Right renal cortex interstitium (tissue), 3 donors: ENCODE results near the gene CNNM4. TPM values are rescaled to one million over a fixed set of nuclear protein-coding genes. Genes with fewer than 3 reads are reported as not detected.
A peak's percentile ranks its signal among the peaks of the same experiment; 100 is the strongest.

Experiments used
- DNase-seq, 3 donors: peaks; one replicate each; pipeline ENCODE4 v3.0.0-alpha.2; 2013; ENCODE audit warnings: low read depth in 3 of 3, low spot score in 2 of 3
- polyA plus RNA-seq, 3 donors: library from polyadenylated mRNA; unstranded; fragments of 120-200 nt; gene quantifications; one replicate each; pipeline ENCODE4 v1.2.1, GENCODE V29; 2013; ENCODE audit not compliant: insufficient read length in 3 of 3

The CNNM4 gene
- polyA plus RNA-seq, 3 donors = 10.9 to 13.2 (median 12.4) TPM

DNA sequence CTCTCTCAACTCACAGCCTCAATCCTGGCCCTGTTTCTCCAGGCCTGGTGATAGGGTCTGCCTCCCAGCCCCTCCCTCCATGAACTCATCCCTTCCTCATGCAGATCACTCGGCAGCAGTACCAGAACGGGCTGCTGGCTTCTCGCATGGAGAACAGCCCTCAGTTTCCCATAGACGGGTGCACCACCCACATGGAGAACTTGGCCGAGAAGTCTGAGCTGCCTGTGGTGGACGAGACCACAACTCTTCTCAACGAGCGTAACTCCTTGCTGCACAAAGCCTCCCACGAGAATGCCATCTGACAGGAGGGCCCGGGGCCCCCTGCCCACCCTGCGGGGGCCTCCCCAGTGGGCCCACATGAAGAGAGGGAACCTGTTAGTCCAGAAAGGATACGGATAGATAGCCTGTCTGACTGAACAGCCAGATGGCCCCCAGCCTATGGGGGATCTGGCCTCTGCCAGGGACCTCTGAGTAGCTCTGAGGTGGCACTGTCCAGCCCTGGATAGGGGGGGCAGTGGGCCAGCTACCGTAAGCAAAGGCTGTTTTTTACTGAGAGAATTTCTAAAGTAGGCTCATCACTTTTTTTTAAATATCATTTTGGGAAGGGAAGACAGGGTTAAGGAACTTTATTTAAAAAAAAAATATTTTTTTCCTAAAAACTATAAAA is 48.6 kb downstream of the CNNM4 start:
- no peak for DNase-seq

DNA sequence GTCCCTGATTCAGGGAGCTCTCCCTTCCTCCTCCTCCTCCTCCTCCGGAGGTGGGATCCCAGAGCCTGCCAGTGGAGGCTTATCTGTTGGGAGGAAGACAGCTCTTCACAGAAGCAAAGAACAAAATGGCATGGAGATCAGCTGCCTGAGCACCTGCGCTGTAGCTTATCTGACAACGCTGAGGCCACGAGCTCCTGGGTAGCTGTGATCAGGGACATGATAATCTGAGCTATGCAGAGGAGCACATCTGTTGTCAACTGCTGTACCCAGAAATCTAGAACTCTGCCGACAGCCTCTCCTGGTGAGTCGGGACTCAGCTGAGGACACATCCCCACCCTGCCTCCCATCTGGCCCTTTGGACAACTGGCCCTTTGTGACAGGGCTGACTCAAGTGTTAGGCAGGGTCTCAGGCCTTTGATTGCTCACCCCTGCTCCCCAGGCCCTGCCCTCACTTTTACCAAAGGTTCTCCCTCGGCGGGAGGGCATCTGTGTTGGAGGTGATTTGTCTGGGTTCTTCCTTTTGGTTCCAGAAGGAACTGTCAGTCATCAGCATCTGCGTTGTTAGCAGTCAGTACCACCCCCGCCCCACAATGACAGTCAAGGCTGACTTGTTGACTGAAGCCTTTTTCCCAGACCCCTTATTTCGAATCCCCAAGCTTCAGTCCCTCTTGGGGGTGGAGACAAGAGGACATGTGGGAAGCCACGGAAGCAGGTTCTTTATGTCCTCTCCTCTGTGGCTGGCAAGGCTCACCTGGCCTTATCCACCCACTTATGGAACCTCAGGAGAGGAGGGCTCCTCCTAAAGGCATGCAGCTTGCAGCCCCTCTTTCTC is 49.5 kb downstream of the CNNM4 start:
- DNase-seq = no peak

DNA sequence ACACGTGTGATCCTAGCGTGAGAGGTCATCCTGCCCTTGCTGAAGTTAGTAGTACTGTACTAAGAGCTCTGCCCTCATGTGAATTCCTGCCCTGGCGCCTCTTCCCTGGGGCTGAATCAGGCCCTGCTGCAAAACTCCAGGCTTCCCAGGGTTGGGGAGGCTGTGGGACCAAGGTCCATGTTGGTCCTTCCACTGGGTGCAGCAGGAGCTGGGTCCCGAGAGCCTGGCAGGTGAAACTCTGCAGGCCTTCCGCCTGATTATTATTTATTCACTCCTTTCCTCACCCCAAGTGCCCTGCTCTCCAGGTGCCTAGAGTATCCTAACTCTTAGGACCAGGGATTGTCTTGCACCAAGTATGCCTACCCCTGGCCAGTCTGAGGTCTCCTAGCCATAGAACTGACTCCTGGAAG is 50.1 kb downstream of the CNNM4 start:
- no peak for DNase-seq

DNA sequence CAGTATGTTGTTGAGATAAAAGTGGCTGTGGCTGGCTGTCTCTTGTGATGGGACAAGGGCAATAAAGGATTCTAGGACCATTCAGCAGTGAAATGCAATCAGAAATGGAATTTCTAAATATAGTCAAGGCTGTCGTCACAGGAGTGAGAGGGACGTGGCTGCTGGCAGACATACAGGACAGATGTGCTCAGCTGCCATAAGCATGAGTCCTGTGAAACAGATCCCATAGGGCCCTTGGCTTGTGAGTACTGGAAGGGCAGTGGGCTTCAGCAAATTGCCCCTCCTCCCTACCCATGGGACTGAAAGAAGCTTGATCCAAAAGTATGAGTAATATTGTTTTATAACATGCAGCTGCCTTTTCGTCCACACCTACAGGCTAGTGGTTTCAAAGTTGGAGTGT is 51.2 kb downstream of the CNNM4 start:
- DNase-seq = no peak

DNA sequence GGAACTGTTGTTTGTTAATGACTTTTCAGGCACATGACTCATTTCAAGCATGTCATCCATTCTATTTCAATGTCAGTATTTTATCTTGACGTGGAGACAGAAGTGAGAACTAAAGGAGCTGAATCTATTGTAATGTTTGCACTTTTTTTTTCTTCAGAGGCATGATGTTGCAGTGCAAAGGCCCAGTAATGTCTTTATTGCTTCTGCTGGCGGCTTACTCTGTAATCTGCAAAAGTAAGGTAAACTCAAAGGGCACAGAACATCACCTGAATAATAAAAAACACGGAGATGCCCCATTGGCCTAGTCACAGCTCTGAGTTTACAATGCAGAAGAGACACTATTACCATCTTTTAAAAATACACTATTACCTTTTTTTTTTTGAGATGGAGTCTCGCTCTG is 53.0 kb downstream of the CNNM4 start:
- no peak for DNase-seq

DNA sequence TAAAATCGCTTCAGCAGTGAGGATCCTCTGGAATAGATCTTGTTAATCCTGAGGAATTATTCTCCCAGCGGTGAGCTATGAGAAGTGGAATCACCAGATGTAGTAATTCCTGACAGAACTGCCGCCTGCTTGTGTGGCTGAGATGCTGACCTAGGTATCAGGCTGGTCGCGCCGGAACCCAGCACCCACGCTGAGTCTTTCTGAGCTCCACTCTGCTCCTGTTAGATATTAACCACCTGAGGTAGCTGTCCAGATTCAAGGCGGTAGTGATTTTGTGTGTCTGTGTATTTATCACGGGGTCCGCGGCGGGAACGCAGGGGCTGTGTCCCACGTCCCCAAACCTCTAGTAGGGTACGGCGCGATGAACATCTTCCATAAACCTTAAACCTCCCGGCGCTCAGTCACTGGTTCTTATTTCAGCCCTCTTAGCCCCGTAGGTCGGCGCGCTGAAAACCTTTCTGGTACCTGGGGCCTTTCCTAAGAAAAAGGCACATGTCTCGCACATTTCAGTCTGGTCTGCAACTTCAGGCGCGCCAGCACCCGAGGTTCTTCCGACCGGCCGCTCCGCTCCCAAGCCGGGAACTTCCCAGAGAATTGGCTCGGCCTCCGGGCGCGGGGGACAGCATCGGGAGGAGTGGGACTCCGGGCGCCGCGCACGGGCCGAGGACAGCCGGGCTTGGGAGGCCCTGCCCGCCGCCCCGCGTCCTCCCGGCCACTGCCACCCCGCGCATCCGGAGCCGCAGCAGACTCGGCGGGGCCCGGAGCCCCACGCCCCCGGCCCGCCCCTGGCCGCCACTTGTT is 54.8 kb downstream of the CNNM4 start:
- DNase-seq = no peak

DNA sequence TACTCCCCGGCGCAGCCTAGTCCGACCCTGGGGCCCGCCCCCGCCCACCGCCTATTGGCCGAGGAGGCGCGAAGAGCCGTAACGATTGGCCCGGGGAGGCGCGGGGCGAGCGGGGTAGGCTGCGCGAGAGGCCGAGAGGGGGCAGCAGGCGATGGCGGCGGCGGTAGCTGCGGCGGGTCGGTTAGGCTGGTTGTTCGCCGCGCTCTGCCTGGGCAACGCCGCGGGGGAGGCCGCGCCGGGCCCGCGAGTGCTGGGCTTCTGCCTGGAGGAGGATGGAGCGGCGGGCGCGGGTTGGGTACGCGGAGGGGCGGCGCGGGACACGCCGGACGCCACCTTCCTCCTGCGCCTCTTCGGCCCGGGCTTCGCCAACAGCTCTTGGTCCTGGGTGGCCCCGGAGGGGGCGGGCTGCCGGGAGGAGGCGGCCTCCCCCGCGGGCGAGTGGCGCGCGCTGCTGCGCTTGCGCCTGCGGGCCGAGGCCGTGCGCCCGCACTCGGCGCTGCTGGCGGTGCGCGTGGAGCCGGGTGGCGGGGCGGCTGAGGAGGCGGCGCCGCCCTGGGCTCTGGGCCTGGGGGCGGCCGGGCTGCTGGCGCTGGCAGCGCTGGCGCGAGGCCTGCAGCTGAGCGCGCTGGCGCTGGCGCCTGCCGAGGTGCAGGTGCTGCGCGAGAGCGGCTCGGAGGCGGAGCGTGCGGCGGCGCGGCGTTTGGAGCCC is 55.6 kb downstream of the CNNM4 start, which contains the start of gene CNNM3:
CNNM3 (plus strand) TSS at position 142 of the 709 bp plus-strand sequence; CDS start at position 152, 10 bp downstream.
- DNase-seq = peak in 2 of 3 donors; percentile 82 to 85

DNA sequence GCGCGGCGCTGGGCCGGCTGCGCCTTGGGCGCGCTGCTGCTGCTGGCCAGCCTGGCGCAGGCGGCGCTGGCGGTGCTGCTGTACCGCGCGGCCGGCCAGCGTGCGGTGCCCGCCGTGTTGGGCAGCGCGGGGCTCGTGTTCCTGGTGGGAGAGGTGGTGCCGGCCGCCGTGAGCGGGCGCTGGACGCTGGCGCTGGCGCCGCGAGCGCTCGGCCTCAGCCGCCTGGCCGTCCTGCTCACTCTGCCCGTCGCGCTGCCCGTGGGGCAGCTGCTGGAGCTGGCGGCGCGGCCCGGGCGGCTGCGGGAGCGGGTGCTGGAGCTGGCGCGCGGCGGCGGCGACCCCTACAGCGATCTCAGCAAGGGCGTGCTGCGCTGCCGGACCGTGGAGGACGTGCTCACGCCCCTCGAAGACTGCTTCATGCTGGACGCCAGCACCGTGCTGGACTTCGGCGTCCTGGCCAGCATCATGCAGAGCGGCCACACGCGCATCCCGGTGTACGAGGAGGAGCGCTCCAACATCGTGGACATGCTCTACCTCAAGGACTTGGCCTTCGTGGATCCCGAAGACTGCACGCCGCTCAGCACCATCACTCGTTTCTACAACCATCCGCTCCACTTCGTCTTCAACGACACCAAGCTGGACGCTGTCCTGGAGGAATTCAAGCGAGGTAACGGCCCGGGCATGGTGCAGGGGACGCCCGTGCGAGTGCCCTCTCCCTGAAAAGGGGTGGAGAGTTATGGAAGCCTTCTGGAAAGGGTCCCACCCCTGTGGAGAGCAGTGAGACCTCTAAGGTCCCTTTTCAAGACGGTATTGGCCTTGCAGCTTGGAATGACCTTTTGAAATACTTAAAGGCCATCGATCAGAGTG is 56.4 kb downstream of the CNNM4 start:
- no peak for DNase-seq

DNA sequence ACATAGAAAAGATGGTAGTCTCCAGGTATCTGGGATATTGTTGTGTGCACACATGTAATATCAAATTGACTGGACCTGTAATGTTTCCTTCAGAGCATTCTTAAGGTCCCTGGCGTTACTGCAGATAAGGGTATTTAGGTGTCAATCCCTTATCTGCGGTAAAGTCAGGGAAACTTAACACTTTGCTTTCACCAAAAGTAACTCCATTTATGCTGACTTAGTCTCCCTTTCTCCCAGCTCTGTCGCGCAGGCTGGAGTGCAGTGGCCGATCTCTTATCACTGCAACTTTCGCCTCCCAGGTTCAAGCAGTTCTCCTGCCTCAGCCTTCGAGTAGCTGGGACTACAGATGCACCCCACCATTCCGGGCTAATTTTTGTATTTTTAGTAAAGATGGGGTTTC is 57.2 kb downstream of the CNNM4 start:
- no peak for DNase-seq

DNA sequence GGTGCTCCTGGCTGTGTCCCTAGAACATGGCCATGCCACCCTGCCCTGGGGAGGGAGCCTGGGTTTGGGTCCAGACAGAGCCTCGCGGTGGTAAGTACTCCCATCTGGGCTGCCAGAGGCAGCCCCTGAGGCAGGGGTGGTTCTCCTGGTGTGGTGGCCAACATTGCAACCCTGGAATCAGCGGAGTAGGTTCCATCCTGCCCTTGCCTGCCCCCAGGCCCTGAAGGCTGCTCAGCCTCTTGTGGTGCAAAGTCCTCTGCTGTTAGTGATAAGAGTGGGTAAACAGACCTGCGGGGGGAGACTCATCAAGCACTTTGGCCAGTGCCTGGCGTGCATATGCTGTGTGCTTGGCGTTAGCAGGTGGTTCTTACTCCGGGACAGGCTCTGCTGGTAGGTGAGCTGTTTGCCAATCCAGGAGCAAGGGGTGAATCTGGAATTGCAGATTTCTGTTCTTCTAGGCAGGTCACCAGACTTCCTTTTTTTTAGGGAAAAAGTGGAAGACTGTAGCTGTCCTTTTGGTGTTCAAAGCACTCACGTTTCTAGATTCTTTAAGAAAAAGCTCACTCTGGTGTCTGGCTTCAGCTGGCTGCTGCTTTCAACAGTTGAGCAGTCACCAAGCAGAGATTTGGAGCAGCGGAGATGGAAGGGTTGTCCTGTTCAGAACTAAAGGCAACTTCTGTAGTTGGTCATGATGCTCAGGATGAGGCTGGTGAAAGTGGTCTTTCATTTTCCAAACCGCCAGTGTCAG is 58.6 kb downstream of the CNNM4 start:
- DNase-seq = no peak

DNA sequence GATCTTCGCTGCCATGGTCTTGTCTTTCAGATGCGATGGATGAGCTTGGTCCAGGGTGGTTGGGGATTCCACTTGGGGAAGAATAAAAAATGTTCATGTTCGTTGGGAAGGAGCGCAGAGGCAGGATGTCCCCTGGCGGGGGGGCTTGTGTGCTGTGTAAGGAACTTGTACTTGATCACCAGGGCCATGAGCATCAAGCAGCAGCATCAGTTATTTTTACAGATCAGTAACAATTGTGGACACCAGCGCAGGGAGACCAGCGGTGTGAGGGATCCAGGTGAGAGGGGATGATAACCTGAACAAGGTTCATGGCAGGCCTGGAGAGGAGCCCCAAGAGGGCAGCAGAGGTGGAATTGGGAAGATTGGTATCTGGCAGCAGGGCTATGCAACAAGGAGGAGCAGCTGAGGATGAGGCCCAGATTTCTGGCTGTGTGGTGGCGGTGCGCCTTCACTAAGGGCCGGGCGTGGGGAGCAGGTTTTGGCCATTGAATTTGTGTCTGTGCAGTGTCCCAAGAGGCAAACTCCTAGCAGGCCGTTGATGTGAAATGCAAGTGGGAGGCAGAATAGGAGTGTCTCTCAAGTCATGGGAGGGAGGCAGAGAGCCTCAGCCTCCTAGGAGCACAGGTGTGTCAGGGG is 59.3 kb downstream of the CNNM4 start:
- DNase-seq = no peak

DNA sequence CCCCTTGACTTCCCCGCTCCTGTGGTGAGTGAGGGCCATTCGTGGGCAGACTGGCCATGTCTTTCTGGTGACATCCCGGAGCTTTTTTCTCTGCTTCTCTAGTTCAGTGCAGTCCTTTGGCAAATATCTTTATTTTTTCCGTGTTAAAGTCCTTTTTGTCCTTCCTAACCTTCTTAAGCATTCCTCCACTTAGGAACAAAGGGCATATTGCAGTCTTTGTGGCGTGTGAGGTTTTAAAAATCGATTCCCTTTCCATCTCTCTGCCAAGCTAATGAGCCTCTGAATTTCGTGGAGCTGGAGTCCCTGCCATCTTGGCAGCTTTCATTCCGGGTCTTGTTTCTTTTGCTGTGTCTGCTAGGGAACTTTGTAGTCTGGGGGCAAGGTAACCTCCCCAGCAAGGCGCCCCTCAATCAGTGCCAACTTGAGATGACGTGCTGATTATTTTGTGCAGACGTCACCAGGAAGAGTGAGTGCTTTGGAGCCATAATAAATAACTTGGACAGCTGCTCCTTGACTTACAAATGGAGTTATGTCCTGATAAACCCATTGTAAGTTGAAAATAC is 60.5 kb downstream of the CNNM4 start:
- no peak for DNase-seq

DNA sequence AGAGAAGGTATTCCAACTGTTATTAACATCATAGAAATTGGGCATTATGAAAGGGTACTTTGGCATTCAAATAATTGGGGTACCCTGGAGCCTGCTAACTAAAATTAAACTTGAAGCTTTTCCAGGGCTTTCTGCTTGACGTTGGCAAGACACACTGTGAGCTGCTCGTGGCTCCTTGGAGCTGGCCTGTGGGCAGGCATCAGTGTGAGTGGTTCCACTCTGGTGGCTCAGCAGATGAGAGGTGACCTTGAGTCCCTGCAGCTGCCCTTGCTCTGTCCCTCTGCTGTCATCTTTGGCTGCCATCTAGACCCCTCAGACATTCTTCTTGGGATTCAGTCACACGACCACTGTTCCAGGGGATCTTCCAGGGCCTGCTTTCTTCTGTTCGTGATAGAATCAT is 62.1 kb downstream of the CNNM4 start:
- DNase-seq = no peak

DNA sequence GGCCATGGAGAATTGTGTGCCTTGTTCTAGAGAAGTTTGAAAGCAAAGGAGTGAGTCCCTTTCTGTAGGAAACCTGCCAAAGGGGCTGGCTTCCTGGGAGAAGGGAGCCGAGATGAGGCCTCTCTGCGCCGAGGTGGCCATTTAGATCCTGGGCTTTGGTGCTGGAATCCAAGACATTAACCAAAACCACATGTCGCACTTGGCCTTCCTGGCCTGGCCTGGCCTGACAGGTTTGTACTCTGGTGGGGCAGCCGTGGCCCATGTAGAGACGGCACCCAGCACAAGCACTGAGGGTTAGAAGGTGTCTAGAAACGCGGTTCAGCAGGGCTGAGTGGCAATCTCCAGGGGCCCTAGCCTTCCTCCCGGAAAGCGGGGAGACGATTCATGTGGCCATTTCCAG is 62.5 kb downstream of the CNNM4 start:
- DNase-seq = no peak

DNA sequence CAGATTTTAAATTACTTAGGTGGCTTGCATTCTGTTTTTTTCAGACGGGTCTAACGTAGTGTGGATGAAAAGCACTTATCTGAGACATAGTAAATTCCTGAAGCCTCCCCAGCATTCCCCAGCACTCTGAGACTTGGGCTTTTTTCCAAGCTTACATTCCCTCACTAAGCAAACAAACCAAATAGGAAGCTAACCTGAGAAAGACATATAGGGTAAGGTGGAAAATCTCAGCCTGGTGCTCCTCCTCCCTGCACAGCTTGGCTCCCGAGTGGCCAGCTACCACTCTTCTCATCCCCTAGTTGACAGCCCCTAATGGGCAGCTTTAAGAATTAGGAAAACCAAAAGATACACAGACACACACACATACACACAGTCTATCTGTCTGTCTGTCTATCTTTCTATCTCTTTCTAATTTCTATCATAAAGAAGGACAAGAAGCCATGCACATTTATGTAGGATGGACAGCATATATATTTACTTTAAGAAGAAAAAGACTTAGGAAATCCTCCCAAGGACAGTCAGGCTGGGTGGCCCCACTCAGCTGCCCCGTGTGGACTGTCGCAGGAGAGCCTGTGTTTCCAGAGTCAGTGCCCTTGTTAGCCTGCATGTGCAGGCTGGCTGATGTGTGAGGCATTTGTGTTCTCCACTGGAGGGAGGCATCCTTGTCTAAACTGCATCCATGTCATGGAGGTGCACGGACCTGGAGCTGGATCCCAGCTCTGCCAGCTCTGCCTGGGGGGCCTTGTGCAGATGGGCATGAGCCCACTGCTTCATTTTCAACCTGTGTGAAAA is 63.6 kb downstream of the CNNM4 start:
- no peak for DNase-seq

DNA sequence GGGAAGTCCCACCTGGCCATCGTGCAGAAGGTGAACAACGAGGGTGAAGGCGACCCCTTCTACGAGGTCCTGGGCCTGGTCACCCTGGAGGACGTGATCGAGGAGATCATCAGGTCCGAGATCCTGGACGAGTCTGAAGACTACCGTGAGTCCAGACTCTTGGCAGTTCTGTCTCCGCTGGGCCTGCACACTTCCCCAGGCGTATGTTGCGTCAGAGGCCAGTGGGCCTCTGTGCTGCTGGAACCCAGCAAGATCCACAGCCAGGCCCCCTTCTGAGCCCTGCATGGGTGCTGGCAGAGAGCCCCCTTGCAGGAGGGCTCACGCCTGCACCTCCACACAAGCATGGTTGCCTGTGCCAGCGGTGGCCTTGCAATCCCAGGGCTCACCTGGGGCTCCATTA is 64.4 kb downstream of the CNNM4 start:
- no peak for DNase-seq

DNA sequence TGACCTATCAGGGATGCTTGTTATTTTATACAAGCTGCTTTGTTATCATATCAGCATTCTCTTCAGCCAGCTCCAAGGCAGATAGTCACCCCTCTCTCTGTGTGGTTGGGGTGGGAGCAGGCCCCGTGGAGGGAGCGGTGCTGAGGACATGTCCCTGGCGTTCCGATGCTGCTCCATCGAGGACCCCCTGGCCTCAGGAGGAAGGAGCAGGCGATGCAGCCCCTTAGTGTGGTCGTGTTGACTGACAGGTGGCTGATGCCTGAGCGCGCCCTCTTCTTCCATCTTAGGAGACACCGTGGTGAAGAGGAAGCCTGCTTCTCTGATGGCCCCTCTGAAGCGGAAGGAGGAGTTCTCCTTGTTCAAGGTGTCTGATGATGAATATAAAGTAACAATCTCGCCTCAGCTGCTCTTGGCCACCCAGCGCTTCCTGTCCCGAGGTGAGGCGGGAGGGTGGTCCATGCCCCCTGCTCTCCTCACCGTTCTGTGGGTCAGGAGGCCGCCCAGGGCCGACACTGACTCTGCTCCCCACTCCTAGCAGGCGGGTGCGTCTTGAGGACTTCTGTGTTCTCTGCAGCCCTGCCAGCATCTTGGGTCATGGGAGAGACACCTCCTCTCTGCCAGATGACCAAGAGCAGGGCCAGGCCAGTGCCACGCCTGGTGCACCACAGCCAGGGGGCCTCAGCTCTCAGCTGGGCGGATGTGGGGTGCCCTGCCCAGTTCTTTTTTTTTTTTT is 66.0 kb downstream of the CNNM4 start:
- DNase-seq = no peak
